GM12864 (cell line): ENCODE data around the gene UQCR10.

Experiments used
- DNase-seq: peaks from one replicate; pipeline ENCODE4 v3.0.0-alpha.2; 2011; ENCODE audit warnings: low read depth
- H3K4me3 ChIP-seq: 2 replicates; pipeline ENCODE4 v1.5.1; 2011; ENCODE audit warnings: mild to moderate bottlenecking, low read depth, low read length, control low read depth
- TF ChIP-seq, protein P1 (sequence below): IDR thresholded peaks from 2 replicates; pipeline ENCODE4 v1.5.1; 2011; ENCODE audit warnings: low read depth, mild to moderate bottlenecking, moderate library complexity, low read length, control low read depth, inconsistent platforms; ENCODE audit errors: missing control alignments

Gene UQCR10

DNA sequence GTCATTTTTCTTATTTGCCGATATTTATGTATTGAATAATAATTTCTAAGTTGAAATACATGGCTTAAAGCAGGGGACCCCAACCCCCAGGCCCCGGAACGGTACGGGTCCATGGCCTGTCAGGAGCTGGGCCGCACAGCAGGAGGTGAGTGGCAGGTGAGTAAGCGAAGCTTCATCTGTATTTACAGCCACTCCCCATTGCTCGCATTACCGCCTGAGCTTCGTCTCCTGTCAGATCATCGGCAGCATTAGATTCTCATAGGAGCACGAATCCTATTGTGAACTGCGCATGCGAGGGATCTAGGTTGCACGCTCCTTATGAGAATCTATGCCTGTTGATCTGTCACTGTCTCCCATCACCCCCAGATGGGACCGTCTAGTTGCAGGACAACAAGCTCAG, 4.9 kb upstream of the UQCR10 start:
- TF ChIP-seq, protein P1, sequence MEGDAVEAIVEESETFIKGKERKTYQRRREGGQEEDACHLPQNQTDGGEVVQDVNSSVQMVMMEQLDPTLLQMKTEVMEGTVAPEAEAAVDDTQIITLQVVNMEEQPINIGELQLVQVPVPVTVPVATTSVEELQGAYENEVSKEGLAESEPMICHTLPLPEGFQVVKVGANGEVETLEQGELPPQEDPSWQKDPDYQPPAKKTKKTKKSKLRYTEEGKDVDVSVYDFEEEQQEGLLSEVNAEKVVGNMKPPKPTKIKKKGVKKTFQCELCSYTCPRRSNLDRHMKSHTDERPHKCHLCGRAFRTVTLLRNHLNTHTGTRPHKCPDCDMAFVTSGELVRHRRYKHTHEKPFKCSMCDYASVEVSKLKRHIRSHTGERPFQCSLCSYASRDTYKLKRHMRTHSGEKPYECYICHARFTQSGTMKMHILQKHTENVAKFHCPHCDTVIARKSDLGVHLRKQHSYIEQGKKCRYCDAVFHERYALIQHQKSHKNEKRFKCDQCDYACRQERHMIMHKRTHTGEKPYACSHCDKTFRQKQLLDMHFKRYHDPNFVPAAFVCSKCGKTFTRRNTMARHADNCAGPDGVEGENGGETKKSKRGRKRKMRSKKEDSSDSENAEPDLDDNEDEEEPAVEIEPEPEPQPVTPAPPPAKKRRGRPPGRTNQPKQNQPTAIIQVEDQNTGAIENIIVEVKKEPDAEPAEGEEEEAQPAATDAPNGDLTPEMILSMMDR: no peak
- no peak for DNase-seq
- no peak overlapping the region for H3K4me3 ChIP-seq

GRCh38 chr22:29765905-29766631, 1.1 kb upstream of the UQCR10 start:
- no peak for DNase-seq

GRCh38 chr22:29766632-29767170, 468 bp upstream of the UQCR10 start, which contains the start of gene ZMAT5:
Gene ZMAT5, minus strand, starts transcription at chr22:29767007. Its CDS starts 18,463 bp downstream, at chr22:29748544.
- TF ChIP-seq, protein P1: no peak
- DNase-seq: peak; percentile 95
- peak within 1 kb of the TSS; percentile 97 for H3K4me3 ChIP-seq

More at GRCh38 chr22:29765905-29766631, 1.1 kb upstream of the UQCR10 start:
- peak overlapping the region; percentile 97 for H3K4me3 ChIP-seq
- TF ChIP-seq, protein P1: no peak

- peak overlapping the region; percentile 97 for H3K4me3 ChIP-seq
- no peak for DNase-seq
- TF ChIP-seq, protein P1: no peak
Observed at GRCh38 chr22:29768052-29768693, 1.0 kb downstream of the UQCR10 start.

DNA sequence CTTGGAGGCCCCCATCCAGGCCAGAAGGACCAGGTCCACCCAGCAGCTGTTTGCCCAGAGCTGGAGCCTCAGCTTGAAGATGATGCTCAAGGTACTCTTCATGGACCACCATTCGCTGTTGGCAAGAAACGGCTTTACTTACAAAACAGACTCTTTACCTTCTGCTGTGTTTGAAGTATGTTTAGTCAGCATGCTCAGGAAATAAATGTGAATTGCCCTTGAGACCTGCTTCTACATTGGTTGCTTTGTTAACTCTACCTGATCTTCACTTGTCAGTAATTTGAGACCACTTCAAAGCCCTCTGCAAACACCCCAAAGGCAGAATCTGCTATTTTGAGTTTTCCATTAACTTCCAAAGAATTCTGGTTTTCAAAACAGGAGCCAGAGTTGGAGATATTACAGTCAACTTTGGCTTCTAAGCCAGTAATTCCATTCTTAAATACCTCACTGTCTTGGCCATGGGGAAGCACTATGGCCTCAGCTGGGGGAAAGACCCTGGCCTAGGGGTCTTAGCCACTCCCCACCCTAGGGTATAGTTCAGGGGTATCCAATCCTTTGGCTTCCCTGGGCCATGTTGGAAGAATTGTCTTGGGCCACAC, 2.7 kb downstream of the UQCR10 start:
- TF ChIP-seq, protein P1: no peak
- DNase-seq: no peak
- H3K4me3 ChIP-seq: no peak overlapping the region

GRCh38 chr22:29772170-29772641, 5.0 kb downstream of the UQCR10 start:
- H3K4me3 ChIP-seq: no peak overlapping the region
- TF ChIP-seq, protein P1: peak; percentile 35
- DNase-seq: no peak
